ENCODE measurements around the gene RND3.

The RND3 gene

GRCh38 chr2:150491943-150492342 is 4.5 kb upstream of the RND3 start:
- no peak for DNase-seq

GRCh38 chr2:150491430-150491829 is 4.0 kb upstream of the RND3 start:
- DNase-seq = no peak

GRCh38 chr2:150490466-150490865 is 3.0 kb upstream of the RND3 start:
- no peak for DNase-seq

- DNase-seq = no peak
Observed at GRCh38 chr2:150486539-150487484, 655 bp downstream of the RND3 start.

GRCh38 chr2:150485871-150486538 is 1.5 kb downstream of the RND3 start:
- DNase-seq = peak; percentile 36

GRCh38 chr2:150485114-150485870 is 2.2 kb downstream of the RND3 start:
- peak; percentile 27 for DNase-seq

- DNase-seq = no peak
Observed at GRCh38 chr2:150484461-150485021, 2.9 kb downstream of the RND3 start.

- DNase-seq = no peak
Observed at GRCh38 chr2:150484006-150484405, 3.5 kb downstream of the RND3 start.

- no peak for DNase-seq
Observed at GRCh38 chr2:150483532-150483931, 3.9 kb downstream of the RND3 start.

- no peak for DNase-seq
Observed at GRCh38 chr2:150482667-150483400, 4.6 kb downstream of the RND3 start.

- no peak for DNase-seq
Observed at GRCh38 chr2:150482111-150482510, 5.4 kb downstream of the RND3 start.

GRCh38 chr2:150480971-150481830 is 6.3 kb downstream of the RND3 start:
- DNase-seq = no peak

GRCh38 chr2:150480241-150480640 is 7.2 kb downstream of the RND3 start:
- DNase-seq = no peak

- no peak for DNase-seq
Observed at GRCh38 chr2:150479075-150479915, 8.2 kb downstream of the RND3 start.

- DNase-seq = no peak
Observed at GRCh38 chr2:150478200-150478974, 9.1 kb downstream of the RND3 start.

GRCh38 chr2:150477347-150477746 is 10.1 kb downstream of the RND3 start:
- DNase-seq = no peak

GRCh38 chr2:150476809-150477302 is 10.6 kb downstream of the RND3 start:
- no peak for DNase-seq

- no peak for DNase-seq
Observed at GRCh38 chr2:150476286-150476685, 11.2 kb downstream of the RND3 start.

All from NCI-H2081 treated with DMSO at 0.1 percent for 48 hours (cell line).